GM12878 (cell line): ENCODE results near the gene ILF2. TPM values are rescaled to one million over a fixed set of nuclear protein-coding genes. Genes with fewer than 3 reads are reported as not detected.

Source experiments
- ATAC-seq: fragments of 200-7000 bp; cut with Tn5 transposase; 3 replicates; pipeline ENCODE4 v1.9.1; 2020; ENCODE audit warnings: mild to moderate bottlenecking, moderate library complexity
- BruUV-seq: library from RNA; stranded (reverse); fragments of 400-500 nt; replicated peaks from 2 replicates; lab custom pipeline; 2021; lab: Mats Ljungman, UMichigan
- CTCF ChIA-PET: fragments of 300-600 bp; sonication (Branson Sonifier 250); formaldehyde crosslinking; extraction: SDS; loops from one replicate; lab custom pipeline; 2021; ENCODE audit warnings: inconsistent platforms; lab: Yijun Ruan, JAX
- POLR2A ChIA-PET: fragments of 350-600 bp; formaldehyde crosslinking; extraction: SDS; loops from one replicate; lab custom pipeline; 2021; ENCODE audit warnings: inconsistent platforms; lab: Charles Lee
- RAD21 ChIA-PET: fragments of 300-600 bp; sonication (Branson Sonifier 250); formaldehyde crosslinking; loops from one replicate; lab custom pipeline; 2023; ENCODE audit warnings: antibody characterized with exemption; ENCODE audit not compliant: unreplicated experiment; lab: Charles Lee
- SMC1A ChIA-PET: fragments of 300-600 bp; sonication (Branson Sonifier 250); formaldehyde crosslinking; loops from one replicate; lab custom pipeline; 2023; ENCODE audit not compliant: unreplicated experiment, uncharacterized antibody; lab: Charles Lee
- DNase-seq: peaks from one replicate; pipeline ENCODE4 v3.0.0-alpha.2; 2011; ENCODE audit warnings: low read depth, low spot score
- FAIRE-seq: peaks from 3 replicates; lab custom pipeline; 2011; peaks lifted over from hg19 to GRCh38; lab: Jason Lieb, UNC
- H2AFZ ChIP-seq: 2 replicates; pipeline ENCODE4 v1.6.0; 2011; ENCODE audit warnings: low read depth, low read length, control low read depth; ENCODE audit not compliant: control insufficient read depth
- H3K27ac ChIP-seq: 2 replicates; pipeline ENCODE4 v1.5.1; 2011; ENCODE audit warnings: control low read depth; ENCODE audit not compliant: control insufficient read depth, insufficient read depth
- H3K27me3 ChIP-seq, 2 experiments: replicated peaks in 1 of 2; 2 replicates each; pipeline versions ENCODE4 v1.6.0 to v1.6.1; 2011; ENCODE audit warnings: low read length in 1 of 2; ENCODE audit not compliant: control insufficient read depth in 2 of 2, insufficient read depth in 2 of 2
- H3K36me3 ChIP-seq, 2 experiments: 2 replicates each; pipeline ENCODE4 v1.5.1; 2011; ENCODE audit warnings: low read length in 1 of 2; ENCODE audit not compliant: control insufficient read depth in 2 of 2, insufficient read depth in 2 of 2
- H3K4me1 ChIP-seq: 2 replicates; pipeline ENCODE4 v1.6.1; 2011; ENCODE audit warnings: mild to moderate bottlenecking, low read length, moderate library complexity, mixed read lengths; ENCODE audit not compliant: control insufficient read depth, insufficient read depth
- H3K4me2 ChIP-seq: 2 replicates; pipeline ENCODE4 v1.6.0; 2011; ENCODE audit warnings: control low read depth; ENCODE audit not compliant: control insufficient read depth, insufficient read depth
- H3K4me3 ChIP-seq: fragments of 200-600 bp; sonication (generic); 2 replicates; pipeline ENCODE4 v1.5.1; 2016
- H3K79me2 ChIP-seq: 2 replicates; pipeline ENCODE4 v1.6.0; 2011; ENCODE audit warnings: low read length; ENCODE audit not compliant: control insufficient read depth, insufficient read depth
- H3K9ac ChIP-seq: 2 replicates; pipeline ENCODE4 v1.8.0; 2011; ENCODE audit warnings: low read length, control low read depth, mixed read lengths; ENCODE audit not compliant: control insufficient read depth, insufficient read depth
- H3K9me3 ChIP-seq: replicated peaks from 3 replicates; pipeline ENCODE4 v1.5.1; 2011; ENCODE audit warnings: mild to moderate bottlenecking, low read length; ENCODE audit not compliant: control insufficient read depth, insufficient read depth
- H4K20me1 ChIP-seq: 2 replicates; pipeline ENCODE4 v1.6.0; 2011; ENCODE audit not compliant: control insufficient read depth, insufficient read depth
- ASH2L ChIP-seq: fragments of 300-600, 200-600 bp; sonication (generic); IDR thresholded peaks from 2 replicates; pipeline ENCODE4 v1.6.1; 2017; ENCODE audit warnings: low read depth, mild to moderate bottlenecking, borderline replicate concordance
- ETV6 ChIP-seq, 2 experiments: fragments of 450-650 bp in 1 of 2; IDR thresholded peaks in 1 of 2; conservative IDR thresholded peaks in 1 of 2; 2 replicates each; pipeline ENCODE4 v1.6.1; 2014; ENCODE audit warnings: antibody characterized with exemption in 1 of 2, borderline replicate concordance in 1 of 2, low read depth in 1 of 2, mild to moderate bottlenecking in 1 of 2, moderate library complexity in 1 of 2
- GATAD2B ChIP-seq: fragments of 450-650 bp; conservative IDR thresholded peaks from 2 replicates; pipeline ENCODE4 v1.6.1; 2017; ENCODE audit warnings: low read depth, mild to moderate bottlenecking, moderate library complexity
- LARP7 ChIP-seq: fragments of 450-650 bp; IDR thresholded peaks from 2 replicates; pipeline ENCODE4 v1.6.1; 2017; ENCODE audit warnings: mild to moderate bottlenecking
- NFXL1 ChIP-seq: fragments of 450-650 bp; IDR thresholded peaks from 2 replicates; pipeline ENCODE4 v1.6.1; 2017; ENCODE audit warnings: antibody characterized with exemption, mild to moderate bottlenecking, borderline replicate concordance
- NR2F1 ChIP-seq: fragments of 450-650 bp; conservative IDR thresholded peaks from 2 replicates; pipeline ENCODE4 v1.6.1; 2017; ENCODE audit warnings: mild to moderate bottlenecking
- PML ChIP-seq: IDR thresholded peaks from 2 replicates; pipeline ENCODE4 v1.6.1; 2012; ENCODE audit warnings: low read length, inconsistent platforms
- POLR2A ChIP-seq: IDR thresholded peaks from 2 replicates; pipeline ENCODE4 v1.6.1; 2011; ENCODE audit warnings: low read depth, mild to moderate bottlenecking, low read length
- POLR2AphosphoS5 ChIP-seq: IDR thresholded peaks from 2 replicates; pipeline ENCODE4 v1.6.1; 2011; ENCODE audit warnings: mild to moderate bottlenecking, low read length, inconsistent platforms
- RB1 ChIP-seq: fragments of 450-650 bp; formaldehyde crosslinking; IDR thresholded peaks from 2 replicates; pipeline ENCODE4 v1.6.1; 2017; ENCODE audit warnings: mild to moderate bottlenecking, borderline replicate concordance
- SMAD1 ChIP-seq: fragments of 450-650 bp; IDR thresholded peaks from 2 replicates; pipeline ENCODE4 v1.6.1; 2018; ENCODE audit warnings: mild to moderate bottlenecking, low read depth; ENCODE audit not compliant: partially characterized antibody
- SMAD5 ChIP-seq: IDR thresholded peaks from 2 replicates; pipeline ENCODE4 v1.6.1; 2016; ENCODE audit warnings: antibody characterized with exemption, low read depth
- SRF ChIP-seq, 2 experiments: IDR thresholded peaks; 2 replicates each; pipeline ENCODE4 v1.6.1; 2011; ENCODE audit warnings: low read depth in 2 of 2, low read length in 2 of 2, mild to moderate bottlenecking in 1 of 2, moderate library complexity in 1 of 2
- ZNF217 ChIP-seq: fragments of 450-650 bp; IDR thresholded peaks from 2 replicates; pipeline ENCODE4 v1.6.1; 2017; ENCODE audit warnings: antibody characterized with exemption, mild to moderate bottlenecking
- WGBS: methylation state at CpG from one replicate; pipeline ENCODE4 v1.1.6; 2016; ENCODE audit warnings: low lambda C conversion rate; ENCODE audit not compliant: insufficient replicate concordance, insufficient coverage; ENCODE audit errors: missing lambda C conversion rate; 5-methylcytosine and 5-hydroxymethylcytosine counted together
- in situ Hi-C: fragments of 300-500 bp; cut with MboI; formaldehyde crosslinking; loops from 9 replicates; pipeline ENCODE4 v1.14.3; 2018; ENCODE audit warnings: mixed read lengths
- intact Hi-C: fragments of 100-400 bp; cut with micrococcal nuclease; formaldehyde crosslinking; loops from one replicate; pipeline ENCODE4 v1.14.2; 2022; ENCODE audit not compliant: unreplicated experiment
- polyA plus RNA-seq, 11 experiments: library from polyadenylated mRNA; depleted of rRNA in 4 of 11; unstranded in 6 of 11; stranded (reverse) in 5 of 11; fragments of >200 nt; fragmentation: Nextera tagmentation in 4 of 11; fragmentation: Illumina TruSeq in 1 of 11; extraction: Ambion mirVana in 4 of 11; extraction: Trizol in 1 of 11; gene quantifications; 1 replicate in 1 of 11; 2 replicates in 10 of 11; pipeline versions ENCODE4 v1.2.1 to v1.2.3, GENCODE V29; 2011 to 2016; ENCODE audit warnings: inconsistent platforms in 2 of 11, missing spikeins in 2 of 11, low read depth in 1 of 11
- total RNA-seq, 4 experiments: library from RNA; depleted of rRNA in 3 of 4; stranded (reverse); fragments of >200 nt in 3 of 4; fragmentation: Illumina TruSeq in 1 of 4; extraction: Trizol in 1 of 4; gene quantifications; 2 replicates each; pipeline versions ENCODE4 v1.2.1 to v1.2.3, GENCODE V29; 2013 to 2021
- TF ChIP-seq, protein P1 (sequence below): fragments of 450-650 bp; IDR thresholded peaks from 2 replicates; pipeline ENCODE4 v1.6.1; 2017; ENCODE audit warnings: antibody characterized with exemption, mild to moderate bottlenecking, moderate library complexity

ILF2 gene
- total and polyA plus RNA-seq, 10 of the 15 experiments (the other 5 are each of a cell fraction or from before 2014, with no cell fraction given), result 261 to 520 (median 449) TPM

- Histone ChIP-seq H2AFZ (no peak overlapping the region), H3K36me3 (peaks cover 10 to 37% of the 10 kb centered on the region in 2 experiments), H3K27me3 (no peaks in the 10 kb centered on the region), H4K20me1 (no peaks in the 10 kb centered on the region), H3K9me3 (no peaks in the 10 kb centered on the region), H3K4me1 (no peaks in the 10 kb centered on the region), H3K79me2 (no peaks in the 10 kb centered on the region; the same call in 1 of the 2 replicates), H3K4me3 (no peak overlapping the region), H3K4me2 (no peak overlapping the region), H3K27ac (no peak overlapping the region), H3K9ac (no peak overlapping the region)
- intact Hi-C loops, result no loop called here
- ChIA-PET RAD21 (no interaction called here), SMC1A (interaction anchor here (0.8 kb wide), 1 partner anchor 13 kb away, joined by 5 read pairs; no protein-coding TSS in a partner anchor), CTCF (interaction anchor here (0.8 to 1.0 kb wide), 2 partner anchors 20 to 289 kb away, joined by 3 read pairs; partner anchors contain the start of gene S100A13), POLR2A (interaction anchor here (1.0 to 6.7 kb wide), 3 partner anchors 10 to 14 kb away, joined by 3 to 35 read pairs (median 6); partner anchors contain the start of gene CHTOP)
- no peak for DNase-seq
- TF ChIP-seq ETV6 (conservative IDR thresholded peaks at IDR 0.05 in 1 of 2, IDR thresholded peaks at IDR 0.05 in 1 of 2; ENCODE audit: borderline replicate concordance in 1 of 2, low read depth in 1 of 2), result no peak
- no peak for TF ChIP-seq SMAD1
- no peak for TF ChIP-seq NR2F1
- TF ChIP-seq, protein P1, sequence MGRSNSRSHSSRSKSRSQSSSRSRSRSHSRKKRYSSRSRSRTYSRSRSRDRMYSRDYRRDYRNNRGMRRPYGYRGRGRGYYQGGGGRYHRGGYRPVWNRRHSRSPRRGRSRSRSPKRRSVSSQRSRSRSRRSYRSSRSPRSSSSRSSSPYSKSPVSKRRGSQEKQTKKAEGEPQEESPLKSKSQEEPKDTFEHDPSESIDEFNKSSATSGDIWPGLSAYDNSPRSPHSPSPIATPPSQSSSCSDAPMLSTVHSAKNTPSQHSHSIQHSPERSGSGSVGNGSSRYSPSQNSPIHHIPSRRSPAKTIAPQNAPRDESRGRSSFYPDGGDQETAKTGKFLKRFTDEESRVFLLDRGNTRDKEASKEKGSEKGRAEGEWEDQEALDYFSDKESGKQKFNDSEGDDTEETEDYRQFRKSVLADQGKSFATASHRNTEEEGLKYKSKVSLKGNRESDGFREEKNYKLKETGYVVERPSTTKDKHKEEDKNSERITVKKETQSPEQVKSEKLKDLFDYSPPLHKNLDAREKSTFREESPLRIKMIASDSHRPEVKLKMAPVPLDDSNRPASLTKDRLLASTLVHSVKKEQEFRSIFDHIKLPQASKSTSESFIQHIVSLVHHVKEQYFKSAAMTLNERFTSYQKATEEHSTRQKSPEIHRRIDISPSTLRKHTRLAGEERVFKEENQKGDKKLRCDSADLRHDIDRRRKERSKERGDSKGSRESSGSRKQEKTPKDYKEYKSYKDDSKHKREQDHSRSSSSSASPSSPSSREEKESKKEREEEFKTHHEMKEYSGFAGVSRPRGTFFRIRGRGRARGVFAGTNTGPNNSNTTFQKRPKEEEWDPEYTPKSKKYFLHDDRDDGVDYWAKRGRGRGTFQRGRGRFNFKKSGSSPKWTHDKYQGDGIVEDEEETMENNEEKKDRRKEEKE, result no peak
- no peak for TF ChIP-seq SRF (IDR thresholded peaks at IDR 0.05; ENCODE audit: low read depth in 2 of 2, low read length in 2 of 2)
- TF ChIP-seq SMAD5, result peak; percentile 13; the same call in 1 of the 2 replicates
- peak; percentile 55; the same call in 1 of the 2 replicates for TF ChIP-seq PML
- no peak for TF ChIP-seq LARP7
- peak; percentile 60 for TF ChIP-seq POLR2A
- peak; percentile 59 for TF ChIP-seq POLR2AphosphoS5
- TF ChIP-seq RB1, result no peak
- TF ChIP-seq ZNF217, result no peak
- TF ChIP-seq GATAD2B, result no peak
- no peak for TF ChIP-seq NFXL1
- no peak for TF ChIP-seq ASH2L
- WGBS, result 71% methylated on average over 2 of the region's 2 CpGs
- ATAC-seq, result peak; percentile 9; the same call in 2 of the 3 replicates
- in situ Hi-C loops, result no loop called here
- no peak for FAIRE-seq
- no TSS peak for BruUV-seq
These were observed 23.5 kb downstream of the ILF2 start for GRCh38 chr1:153647346-153647714.
